DMS153 treated with DMSO at 0.1 percent for 48 hours (cell line): ENCODE data around the gene SMIM29.
A peak's percentile ranks its signal among the peaks of the same experiment; 100 is the strongest.

Experiments
- DNase-seq: peaks from one replicate; lab custom pipeline; 2025; ENCODE audit not compliant: unreplicated experiment; lab: John Stamatoyannopoulos, UW

SMIM29 gene

GRCh38 chr6:34227761-34228421, 20.9 kb downstream of the SMIM29 start:
- no peak for DNase-seq

DNA sequence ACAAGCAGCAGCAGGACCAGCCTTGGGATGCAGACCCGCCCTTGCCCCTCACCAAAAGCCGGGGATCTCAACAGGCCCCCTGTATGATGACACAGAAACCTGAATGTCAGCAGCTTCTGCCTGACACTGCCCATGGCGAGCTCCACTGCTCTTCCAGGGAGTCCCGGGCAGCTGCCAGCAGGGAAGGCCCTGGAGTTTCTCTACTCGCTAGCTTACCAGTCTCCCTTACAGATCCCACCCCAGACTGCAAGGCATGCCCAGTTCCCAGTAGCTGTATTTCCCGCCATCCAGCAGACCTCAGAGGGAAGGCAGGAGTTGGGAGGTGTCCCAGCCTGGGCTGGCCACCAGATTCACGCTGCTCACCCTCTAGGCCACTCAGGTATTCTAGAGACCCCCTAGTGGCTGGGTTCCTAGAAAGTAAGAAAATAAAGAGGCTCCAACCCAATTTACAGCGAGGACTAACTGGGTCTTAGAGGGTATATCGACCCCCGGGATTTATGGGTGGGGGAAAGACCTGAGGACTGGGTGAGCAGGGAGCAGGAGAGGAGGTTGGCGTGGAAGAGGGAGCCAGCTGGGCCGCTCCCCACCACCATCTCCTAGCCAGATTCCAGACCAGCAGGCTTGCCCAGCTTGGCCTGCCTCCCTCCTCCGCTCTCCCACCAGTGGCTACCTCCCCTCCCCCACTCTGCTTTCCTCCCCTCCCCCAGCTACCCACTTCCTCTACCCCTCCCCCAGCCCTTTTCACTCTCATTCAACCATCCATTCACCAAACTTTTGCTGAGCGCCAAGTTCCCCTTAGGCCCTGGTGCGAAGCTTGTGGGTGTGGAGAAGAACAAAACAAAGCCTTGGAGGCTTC, 21.8 kb downstream of the SMIM29 start:
- DNase-seq: no peak

- no peak for DNase-seq
These were observed 22.7 kb downstream of the SMIM29 start for GRCh38 chr6:34226066-34226465.

DNA sequence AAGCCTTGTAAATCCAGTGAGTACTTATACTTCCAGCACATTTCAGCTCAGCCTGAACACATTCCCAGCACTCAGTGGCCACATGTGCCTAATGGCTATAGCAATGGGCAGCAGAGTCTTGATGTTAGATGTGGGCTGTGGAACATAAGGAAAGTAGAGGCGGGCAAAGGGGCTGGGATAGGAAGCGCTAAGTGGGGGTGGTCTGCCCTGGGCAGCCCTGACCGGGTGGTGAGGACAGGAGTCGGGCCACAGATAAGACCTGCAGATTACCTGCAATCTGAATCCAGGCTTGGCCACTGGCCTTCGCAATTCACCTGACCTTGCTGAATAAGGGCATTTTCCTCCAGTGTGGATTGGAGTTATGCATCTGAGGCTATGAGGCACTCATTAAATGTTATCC, 23.3 kb downstream of the SMIM29 start:
- no peak for DNase-seq

- DNase-seq: peak; percentile 61
These were observed 24.6 kb downstream of the SMIM29 start for GRCh38 chr6:34223956-34224940.

GRCh38 chr6:34223381-34223955, 25.3 kb downstream of the SMIM29 start:
- no peak for DNase-seq

- no peak for DNase-seq
These were observed 30.1 kb downstream of the SMIM29 start for GRCh38 chr6:34218691-34219090.

GRCh38 chr6:34213772-34214171, 35.0 kb downstream of the SMIM29 start:
- no peak for DNase-seq

DNA sequence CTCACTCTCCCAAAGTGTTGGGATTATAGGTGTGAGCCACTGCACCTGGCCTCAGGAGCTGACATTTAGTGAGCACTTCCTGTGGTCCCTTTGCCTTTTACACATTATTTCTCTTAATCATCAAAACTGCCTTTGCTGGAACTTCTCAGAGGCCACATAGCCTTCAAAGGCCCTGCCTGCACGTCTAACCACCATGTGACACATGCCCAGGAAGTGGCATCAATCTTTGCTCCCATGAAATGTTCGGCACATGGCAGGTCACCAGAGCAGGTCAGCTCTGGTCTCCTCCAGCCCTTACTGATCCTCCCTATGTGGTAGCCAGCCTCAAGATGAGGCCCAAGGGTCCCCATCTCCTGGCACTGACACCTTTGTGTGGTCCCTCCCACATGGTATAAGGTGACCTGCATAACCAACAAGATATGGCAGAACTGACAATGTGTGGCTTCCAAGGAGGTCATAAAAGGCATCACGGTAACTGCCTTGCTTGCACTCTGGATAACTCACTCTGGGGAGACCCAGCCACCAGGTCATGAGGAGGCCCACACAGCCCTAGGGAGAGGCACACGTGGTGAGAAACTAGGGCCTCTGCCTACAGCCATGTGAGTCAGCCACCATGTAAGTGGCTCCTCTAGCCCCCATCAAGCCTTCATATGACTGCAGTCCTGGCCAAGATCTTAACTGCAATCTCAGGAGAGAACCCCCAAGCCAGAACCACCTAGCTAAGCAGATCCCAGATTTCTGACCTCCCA, 40.9 kb downstream of the SMIM29 start:
- DNase-seq: no peak

DNA sequence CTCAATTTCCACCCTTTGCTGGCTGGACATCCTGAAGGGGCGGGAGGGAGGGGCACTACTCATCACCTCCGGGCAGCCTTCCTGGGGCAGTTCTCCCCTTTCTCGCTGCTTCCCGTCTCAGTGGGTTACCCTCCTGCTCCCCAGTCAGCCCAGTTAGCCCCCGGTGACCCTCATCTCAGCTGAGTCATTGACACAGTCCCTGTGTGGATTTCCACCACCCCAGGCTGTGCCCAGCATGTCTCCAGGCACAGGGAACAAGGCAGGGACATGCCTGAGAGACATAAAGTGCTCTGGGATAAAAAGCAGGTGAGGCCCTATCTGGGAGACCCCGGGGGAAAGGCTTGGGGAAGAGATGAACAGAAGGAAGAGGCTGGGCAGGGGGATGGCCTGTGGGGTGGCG, 42.1 kb downstream of the SMIM29 start:
- DNase-seq: no peak

- DNase-seq: no peak
These were observed 42.9 kb downstream of the SMIM29 start for GRCh38 chr6:34205916-34206315.

DNA sequence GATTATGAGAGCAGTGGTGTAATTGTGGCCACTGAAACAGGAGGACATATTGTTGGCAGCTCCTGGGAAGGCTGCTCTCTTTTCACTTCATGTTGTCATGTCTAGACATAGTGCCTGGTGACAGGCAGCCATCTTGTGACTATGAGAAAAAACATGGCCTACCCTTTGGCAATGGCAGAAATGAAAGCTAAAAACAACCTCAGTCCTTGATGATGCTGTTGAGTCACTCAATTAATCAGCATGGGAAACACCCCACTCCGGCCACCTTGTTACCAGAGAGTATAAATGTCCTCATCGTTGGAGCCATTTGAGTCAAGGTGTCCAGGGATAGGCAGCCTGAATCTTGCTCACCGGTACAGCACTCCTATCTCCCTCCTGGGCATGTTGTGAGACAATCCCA, 43.3 kb downstream of the SMIM29 start:
- no peak for DNase-seq

DNA sequence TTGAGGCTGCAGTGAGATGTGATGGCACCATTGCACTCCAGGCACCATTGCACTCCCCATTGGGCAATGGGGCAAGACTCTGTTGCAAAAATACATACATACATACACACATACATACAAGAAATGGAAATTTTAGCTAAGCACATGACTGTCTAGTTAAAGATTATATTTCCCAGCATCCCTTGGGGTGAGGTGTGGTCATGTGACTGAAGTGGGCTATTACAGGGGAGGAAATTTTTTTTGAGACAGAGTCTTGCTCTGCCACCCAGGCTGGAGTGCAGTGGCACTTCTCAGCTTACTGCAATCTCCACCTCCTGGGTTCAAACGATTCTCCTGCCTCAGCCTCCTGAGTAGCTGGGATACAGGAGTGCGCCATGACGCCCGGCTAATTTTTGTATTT, 44.1 kb downstream of the SMIM29 start:
- no peak for DNase-seq

GRCh38 chr6:34202329-34203201, 46.2 kb downstream of the SMIM29 start:
- no peak for DNase-seq

DNA sequence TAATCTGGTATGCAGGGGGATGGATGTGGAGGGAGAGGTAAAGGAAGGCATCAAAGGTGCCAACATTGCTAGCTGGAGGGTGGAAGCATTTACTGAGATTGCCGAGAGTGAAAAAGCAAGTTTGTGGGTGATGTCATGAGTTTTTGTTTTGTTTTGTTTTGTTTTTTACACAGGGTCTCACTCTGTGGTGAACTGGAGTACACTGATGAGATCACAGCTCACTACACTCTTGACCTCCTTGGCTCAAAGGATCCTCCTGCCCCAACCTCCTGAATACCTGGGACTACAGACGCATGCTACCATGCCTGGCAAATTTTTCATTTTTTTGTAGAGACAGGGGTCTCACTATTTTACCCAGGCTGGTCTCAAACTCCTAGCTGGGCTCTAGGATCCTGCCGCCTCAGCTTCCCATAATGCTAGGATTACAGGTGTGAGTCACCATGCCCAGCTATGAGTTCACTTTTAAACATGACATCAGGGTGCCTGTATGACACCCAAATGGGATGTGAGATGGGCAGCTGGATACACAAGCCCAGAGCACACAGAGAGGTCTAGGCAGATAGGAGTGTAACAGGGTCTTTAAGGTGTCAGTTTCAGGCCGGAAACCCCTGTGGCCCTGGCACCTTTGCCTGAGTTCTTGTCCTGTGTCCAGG, 47.2 kb downstream of the SMIM29 start:
- DNase-seq: no peak

GRCh38 chr6:34200340-34200971, 48.4 kb downstream of the SMIM29 start:
- no peak for DNase-seq

GRCh38 chr6:34196833-34197195, 52.0 kb downstream of the SMIM29 start:
- no peak for DNase-seq
